K562 (cell line): ENCODE data around the gene JUN. TPM values are rescaled to one million over a fixed set of nuclear protein-coding genes. Genes with fewer than 3 reads are reported as not detected.

ENCODE experiments used
- ATAC-seq: fragments of 200-7000 bp; cut with Tn5 transposase; 3 replicates; pipeline ENCODE4 v1.9.1; 2020; ENCODE audit warnings: moderate library complexity
- BruUV-seq: library from RNA; stranded (reverse); fragments of 400-500 nt; replicated peaks from 2 replicates; lab custom pipeline; 2021; lab: Mats Ljungman, UMichigan
- CTCF ChIA-PET: fragments of 300-600 bp; formaldehyde crosslinking; extraction: SDS; loops from one replicate; lab custom pipeline; 2021; ENCODE audit warnings: low intra/inter-chr PET ratio; lab: Yijun Ruan, JAX
- POLR2A ChIA-PET: fragments of 300-600, 350-650 bp; sonication (Branson Sonifier 250); formaldehyde crosslinking; extraction: SDS; loops from one replicate; lab custom pipeline; 2021; ENCODE audit warnings: antibody characterized with exemption, inconsistent platforms; lab: Yijun Ruan, JAX
- DNase-seq, 4 experiments: peaks; one replicate each; pipeline versions ENCODE4 v3.0.0 to v3.0.0-alpha.2; 2011 to 2018; ENCODE audit warnings: low spot score in 3 of 4, mixed read lengths in 3 of 4; ENCODE audit errors: extremely low read depth in 1 of 4
- FAIRE-seq: peaks from 2 replicates; lab custom pipeline; 2011; peaks lifted over from hg19 to GRCh38; lab: Jason Lieb, UNC
- H2AFZ ChIP-seq: 2 replicates; pipeline ENCODE4 v1.6.0; 2011; ENCODE audit warnings: low read depth, low read length, control low read depth, inconsistent platforms
- H3K27ac ChIP-seq: fragments of 200-600 bp; 3 replicates; pipeline ENCODE4 v1.8.0; 2011; ENCODE audit warnings: low read depth, mild to moderate bottlenecking, control low read depth, inconsistent platforms, low read length, moderate library complexity, mixed read lengths; ENCODE audit errors: extremely low read depth
- H3K27me3 ChIP-seq, 2 experiments: fragments of 300-600 bp in 1 of 2; 2 replicates in 1 of 2; 3 replicates in 1 of 2; pipeline versions ENCODE4 v1.6.0 to v1.8.0; 2011; ENCODE audit warnings: inconsistent platforms in 2 of 2, low read length in 2 of 2, mild to moderate bottlenecking in 1 of 2, mixed read lengths in 1 of 2, moderate library complexity in 1 of 2; ENCODE audit not compliant: control insufficient read depth in 2 of 2, insufficient read depth in 2 of 2
- H3K36me3 ChIP-seq: fragments of 300-600 bp; 3 replicates; pipeline ENCODE4 v1.8.0; 2011; ENCODE audit warnings: mild to moderate bottlenecking, low read length, inconsistent platforms; ENCODE audit not compliant: control insufficient read depth, insufficient read depth
- H3K4me1 ChIP-seq, 2 experiments: fragments of 200-600 bp in 1 of 2; replicated peaks in 1 of 2; 2 replicates in 1 of 2; 3 replicates in 1 of 2; pipeline versions ENCODE4 v1.5.1 to v1.8.0; 2011; ENCODE audit warnings: inconsistent platforms in 2 of 2, low read length in 2 of 2, mild to moderate bottlenecking in 1 of 2, mixed read lengths in 1 of 2, moderate library complexity in 1 of 2; ENCODE audit not compliant: control insufficient read depth in 2 of 2, insufficient read depth in 2 of 2
- H3K4me2 ChIP-seq: 2 replicates; pipeline ENCODE4 v1.6.1; 2011; ENCODE audit warnings: low read length, control low read depth, inconsistent platforms, mixed read lengths; ENCODE audit not compliant: insufficient read depth
- H3K4me3 ChIP-seq: fragments of 200-600 bp; sonication (generic), shearing (Covaris generic); 2 replicates; pipeline ENCODE4 v1.5.1; 2016; ENCODE audit warnings: control low read depth, inconsistent platforms
- H3K79me2 ChIP-seq: fragments of 200-600 bp; 3 replicates; pipeline ENCODE4 v1.8.0; 2011; ENCODE audit warnings: low read length, inconsistent platforms; ENCODE audit not compliant: control insufficient read depth, insufficient read depth
- H3K9ac ChIP-seq, 2 experiments: 2 replicates each; pipeline versions ENCODE4 v1.6.0 to v1.6.1; 2011; ENCODE audit warnings: low read depth in 2 of 2, low read length in 2 of 2, control low read depth in 1 of 2, inconsistent platforms in 1 of 2, mild to moderate bottlenecking in 1 of 2, mixed read lengths in 1 of 2; ENCODE audit not compliant: insufficient read depth in 1 of 2
- H3K9me1 ChIP-seq: one replicate; pipeline ENCODE4 v1.6.0; 2011; ENCODE audit warnings: inconsistent platforms, mild to moderate bottlenecking, low read length, moderate library complexity; ENCODE audit not compliant: control insufficient read depth, insufficient read depth
- H3K9me3 ChIP-seq: replicated peaks from 2 replicates; pipeline ENCODE4 v1.5.1; 2011; ENCODE audit warnings: low read depth, low read length, inconsistent platforms; ENCODE audit not compliant: control insufficient read depth, insufficient read depth
- H4K20me1 ChIP-seq: replicated peaks from 2 replicates; pipeline ENCODE4 v1.6.1; 2011; ENCODE audit warnings: low read length, inconsistent platforms, mixed read lengths; ENCODE audit not compliant: control insufficient read depth, insufficient read depth
- CHD4 ChIP-seq: fragments of 200-600 bp; sonication (generic); IDR thresholded peaks from 3 replicates; pipeline ENCODE4 v1.6.1; 2012; ENCODE audit warnings: low read depth, mild to moderate bottlenecking, mixed read lengths, low read length, inconsistent platforms; ENCODE audit not compliant: insufficient read depth, insufficient replicate concordance, poor library complexity, severe bottlenecking
- CREBBP ChIP-seq: IDR thresholded peaks from one replicate; pipeline ENCODE4 v1.6.1; 2012; ENCODE audit warnings: low read depth, mild to moderate bottlenecking, control low read depth, inconsistent platforms, low read length
- ERF ChIP-seq: fragments of 450-650 bp; formaldehyde crosslinking; IDR thresholded peaks from 2 replicates; pipeline ENCODE4 v1.4.0; 2020; ENCODE audit warnings: mild to moderate bottlenecking, mixed read lengths
- ETS2 ChIP-seq: IDR thresholded peaks from 2 replicates; pipeline ENCODE4 v1.6.1; 2016; ENCODE audit warnings: borderline replicate concordance, missing genetic modification characterization, mild to moderate bottlenecking, moderate library complexity, missing compliant biosample characterization; ENCODE audit not compliant: poor library complexity, severe bottlenecking
- GABPB1 ChIP-seq: sonication (generic); formaldehyde crosslinking; IDR thresholded peaks from 2 replicates; pipeline ENCODE4 v1.8.0; 2022; ENCODE audit warnings: mild to moderate bottlenecking, missing genetic modification reagents
- MAFG ChIP-seq: fragments of 450-650 bp; conservative IDR thresholded peaks from 2 replicates; pipeline ENCODE4 v1.6.1; 2016; ENCODE audit warnings: missing genetic modification characterization, missing compliant biosample characterization
- NR2C1 ChIP-seq, 2 experiments: fragments of 450-650 bp; IDR thresholded peaks; 2 replicates each; pipeline ENCODE4 v1.6.1; 2017; ENCODE audit warnings: mild to moderate bottlenecking in 2 of 2, antibody characterized with exemption in 1 of 2, inconsistent platforms in 1 of 2, missing compliant biosample characterization in 1 of 2, missing genetic modification characterization in 1 of 2
- SIN3A ChIP-seq, 2 experiments: fragments of 150-350 bp in 1 of 2; IDR thresholded peaks; 2 replicates each; pipeline ENCODE4 v1.6.1; 2011 to 2016; ENCODE audit warnings: borderline replicate concordance in 2 of 2, low read depth in 2 of 2, low read length in 2 of 2, mild to moderate bottlenecking in 2 of 2, moderate library complexity in 2 of 2; ENCODE audit not compliant: control insufficient read depth in 1 of 2
- SIRT6 ChIP-seq: IDR thresholded peaks from one replicate; pipeline ENCODE4 v1.6.1; 2012; ENCODE audit warnings: low read depth, mild to moderate bottlenecking, control low read depth, inconsistent platforms, low read length, moderate library complexity
- TRIM24 ChIP-seq, 2 experiments: fragments of 450-650 bp; IDR thresholded peaks; 2 replicates each; pipeline ENCODE4 v1.6.1; 2016
- ZNF436 ChIP-seq: fragments of 250-450, 450-650 bp; sonication (Bioruptor Pico); formaldehyde crosslinking; IDR thresholded peaks from 2 replicates; pipeline ENCODE4 v1.7.0; 2020; ENCODE audit warnings: mild to moderate bottlenecking
- ZNF445 ChIP-seq: fragments of 250-450 bp; sonication (Bioruptor Pico); IDR thresholded peaks from 2 replicates; pipeline ENCODE4 v1.4.0; 2020; ENCODE audit warnings: low read depth, mild to moderate bottlenecking, moderate library complexity
- WGBS: fragments of 100-300 bp; shearing (Covaris generic); methylation state at CpG from one replicate; pipeline ENCODE4 v1.1.6; 2016; ENCODE audit warnings: low coverage, mixed read lengths; ENCODE audit not compliant: insufficient coverage; ENCODE audit errors: missing lambda C conversion rate; 5-methylcytosine and 5-hydroxymethylcytosine counted together
- in situ Hi-C: fragments of 300-500 bp; cut with MboI; formaldehyde crosslinking; loops from 4 replicates; pipeline ENCODE4 v1.15.0; 2018; ENCODE audit warnings: inconsistent platforms, mixed read lengths
- intact Hi-C: fragments of 100-400 bp; cut with micrococcal nuclease; formaldehyde crosslinking; loops from 2 replicates; pipeline ENCODE4 v1.14.2; 2022
- polyA plus RNA-seq, 8 experiments: library from polyadenylated mRNA; depleted of rRNA in 4 of 8; stranded (reverse) in 5 of 8; unstranded in 3 of 8; fragments of >200 nt; fragmentation: Nextera tagmentation in 2 of 8; fragmentation: Illumina TruSeq in 1 of 8; extraction: Ambion mirVana in 2 of 8; extraction: Trizol in 1 of 8; gene quantifications; 2 replicates each; pipeline versions ENCODE4 v1.2.1 to v1.2.3, GENCODE V29; 2011 to 2014; ENCODE audit warnings: inconsistent platforms in 1 of 8, missing spikeins in 1 of 8
- total RNA-seq, 7 experiments: library from RNA; depleted of rRNA in 6 of 7; stranded (reverse); fragments of >200 nt in 6 of 7; fragmentation: Illumina TruSeq in 2 of 7; extraction: Trizol in 2 of 7; gene quantifications; 2 replicates each; pipeline versions ENCODE4 v1.2.1 to v1.2.3, GENCODE V29; 2011 to 2021; ENCODE audit warnings: low replicate concordance in 1 of 7
- TF ChIP-seq, protein P1 (sequence below): sonication (generic); formaldehyde crosslinking; IDR thresholded peaks from 2 replicates; pipeline ENCODE4 v1.8.0; 2022; ENCODE audit warnings: missing genetic modification reagents, mild to moderate bottlenecking, moderate library complexity, borderline replicate concordance
- TF ChIP-seq, protein P2 (sequence below): fragments of 250-450 bp; sonication (Bioruptor Pico); IDR thresholded peaks from 2 replicates; pipeline ENCODE4 v1.5.0; 2021
- TF ChIP-seq, protein P3 (sequence below): fragments of 450-650 bp; formaldehyde crosslinking; IDR thresholded peaks from 2 replicates; pipeline ENCODE4 v1.4.0; 2022; ENCODE audit warnings: missing genetic modification characterization
- TF ChIP-seq, protein P4 (sequence below), 3 experiments: IDR thresholded peaks in 2 of 3; conservative IDR thresholded peaks in 1 of 3; 2 replicates each; pipeline ENCODE4 v1.5.1; 2011 to 2012; ENCODE audit warnings: low read length in 3 of 3, mild to moderate bottlenecking in 3 of 3, control low read depth in 2 of 3, improper control_type of control experiment in 1 of 3, inconsistent platforms in 1 of 3, low read depth in 1 of 3, mixed read lengths in 1 of 3, moderate library complexity in 1 of 3; ENCODE audit not compliant: insufficient read depth in 2 of 3

JUN gene
- total and polyA plus RNA-seq, 9 of the 15 experiments (the other 6 are each of a cell fraction or from before 2014, with no cell fraction given): 0.32 to 23.4 (median 4.0) TPM

DNA sequence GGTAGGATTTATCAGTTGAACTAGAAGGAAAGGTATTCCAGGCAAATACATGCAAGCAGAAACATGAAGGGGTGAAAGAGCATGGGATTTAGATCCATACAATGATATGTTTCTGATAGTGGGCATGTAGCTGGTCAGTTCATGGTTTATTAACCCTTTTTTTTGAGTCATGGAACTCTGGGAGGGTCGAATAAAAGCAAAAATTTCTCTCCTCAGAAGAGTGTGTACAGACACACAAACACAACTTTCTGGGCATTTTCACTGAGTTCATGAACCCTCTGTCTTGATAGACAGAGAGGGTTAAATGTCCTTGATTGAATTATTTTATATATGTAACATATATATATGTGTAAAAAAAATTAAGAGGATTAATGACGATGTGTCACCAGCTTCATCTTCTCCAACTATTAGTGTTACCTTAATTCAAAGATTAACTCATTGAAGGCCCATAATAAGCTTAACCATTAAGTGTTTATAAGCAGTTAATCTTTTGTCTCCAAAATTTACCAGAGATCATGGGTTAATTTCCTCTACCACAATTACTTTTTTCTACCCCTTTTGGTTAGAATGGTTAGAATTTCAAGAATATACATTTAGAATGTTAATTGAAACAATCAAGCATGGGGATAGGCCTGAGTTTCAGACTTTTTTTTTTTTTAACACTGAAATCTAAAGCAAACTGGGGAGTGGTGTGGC, 4.6 kb downstream of the JUN start:
- intact Hi-C loops: no loop called here
- POLR2A ChIA-PET: interaction anchor here (0.8 to 1.2 kb wide), 4 partner anchors 9 to 125 kb away, joined by 3 to 5 read pairs (median 4); no protein-coding TSS in a partner anchor
- TF ChIP-seq CREBBP: no peak
- TF ChIP-seq ZNF445 (CRISPR knock-in tag): no peak
- no peak for TF ChIP-seq NR2C1 (IDR thresholded peaks at IDR 0.05)
- TF ChIP-seq NR2C1 (tag; IDR thresholded peaks at IDR 0.05): no peak
- TF ChIP-seq MAFG (tag): no peak
- TF ChIP-seq, protein P1, sequence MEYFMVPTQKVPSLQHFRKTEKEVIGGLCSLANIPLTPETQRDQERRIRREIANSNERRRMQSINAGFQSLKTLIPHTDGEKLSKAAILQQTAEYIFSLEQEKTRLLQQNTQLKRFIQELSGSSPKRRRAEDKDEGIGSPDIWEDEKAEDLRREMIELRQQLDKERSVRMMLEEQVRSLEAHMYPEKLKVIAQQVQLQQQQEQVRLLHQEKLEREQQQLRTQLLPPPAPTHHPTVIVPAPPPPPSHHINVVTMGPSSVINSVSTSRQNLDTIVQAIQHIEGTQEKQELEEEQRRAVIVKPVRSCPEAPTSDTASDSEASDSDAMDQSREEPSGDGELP (CRISPR knock-in tag): no peak
- TF ChIP-seq SIRT6: no peak
- no peak for TF ChIP-seq TRIM24 (IDR thresholded peaks at IDR 0.05)
- no peak for TF ChIP-seq ERF (CRISPR knock-in tag)
- TF ChIP-seq, protein P2, sequence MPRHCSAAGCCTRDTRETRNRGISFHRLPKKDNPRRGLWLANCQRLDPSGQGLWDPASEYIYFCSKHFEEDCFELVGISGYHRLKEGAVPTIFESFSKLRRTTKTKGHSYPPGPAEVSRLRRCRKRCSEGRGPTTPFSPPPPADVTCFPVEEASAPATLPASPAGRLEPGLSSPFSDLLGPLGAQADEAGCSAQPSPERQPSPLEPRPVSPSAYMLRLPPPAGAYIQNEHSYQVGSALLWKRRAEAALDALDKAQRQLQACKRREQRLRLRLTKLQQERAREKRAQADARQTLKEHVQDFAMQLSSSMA (CRISPR knock-in tag): no peak
- TF ChIP-seq, protein P3, sequence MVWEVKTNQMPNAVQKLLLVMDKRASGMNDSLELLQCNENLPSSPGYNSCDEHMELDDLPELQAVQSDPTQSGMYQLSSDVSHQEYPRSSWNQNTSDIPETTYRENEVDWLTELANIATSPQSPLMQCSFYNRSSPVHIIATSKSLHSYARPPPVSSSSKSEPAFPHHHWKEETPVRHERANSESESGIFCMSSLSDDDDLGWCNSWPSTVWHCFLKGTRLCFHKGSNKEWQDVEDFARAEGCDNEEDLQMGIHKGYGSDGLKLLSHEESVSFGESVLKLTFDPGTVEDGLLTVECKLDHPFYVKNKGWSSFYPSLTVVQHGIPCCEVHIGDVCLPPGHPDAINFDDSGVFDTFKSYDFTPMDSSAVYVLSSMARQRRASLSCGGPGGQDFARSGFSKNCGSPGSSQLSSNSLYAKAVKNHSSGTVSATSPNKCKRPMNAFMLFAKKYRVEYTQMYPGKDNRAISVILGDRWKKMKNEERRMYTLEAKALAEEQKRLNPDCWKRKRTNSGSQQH (CRISPR knock-in tag): no peak
- no peak for TF ChIP-seq ZNF436 (CRISPR knock-in tag)
- TF ChIP-seq, protein P4, sequence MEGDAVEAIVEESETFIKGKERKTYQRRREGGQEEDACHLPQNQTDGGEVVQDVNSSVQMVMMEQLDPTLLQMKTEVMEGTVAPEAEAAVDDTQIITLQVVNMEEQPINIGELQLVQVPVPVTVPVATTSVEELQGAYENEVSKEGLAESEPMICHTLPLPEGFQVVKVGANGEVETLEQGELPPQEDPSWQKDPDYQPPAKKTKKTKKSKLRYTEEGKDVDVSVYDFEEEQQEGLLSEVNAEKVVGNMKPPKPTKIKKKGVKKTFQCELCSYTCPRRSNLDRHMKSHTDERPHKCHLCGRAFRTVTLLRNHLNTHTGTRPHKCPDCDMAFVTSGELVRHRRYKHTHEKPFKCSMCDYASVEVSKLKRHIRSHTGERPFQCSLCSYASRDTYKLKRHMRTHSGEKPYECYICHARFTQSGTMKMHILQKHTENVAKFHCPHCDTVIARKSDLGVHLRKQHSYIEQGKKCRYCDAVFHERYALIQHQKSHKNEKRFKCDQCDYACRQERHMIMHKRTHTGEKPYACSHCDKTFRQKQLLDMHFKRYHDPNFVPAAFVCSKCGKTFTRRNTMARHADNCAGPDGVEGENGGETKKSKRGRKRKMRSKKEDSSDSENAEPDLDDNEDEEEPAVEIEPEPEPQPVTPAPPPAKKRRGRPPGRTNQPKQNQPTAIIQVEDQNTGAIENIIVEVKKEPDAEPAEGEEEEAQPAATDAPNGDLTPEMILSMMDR (IDR thresholded peaks at IDR 0.05 in 2 of 3, conservative IDR thresholded peaks at IDR 0.05 in 1 of 3; ENCODE audit: insufficient read depth in 2 of 3, low read depth in 1 of 3, low read length in 3 of 3): no peak
- no peak for TF ChIP-seq ETS2 (tag)
- no peak for TF ChIP-seq SIN3A (IDR thresholded peaks at IDR 0.05; ENCODE audit: borderline replicate concordance in 2 of 2, control insufficient read depth in 1 of 2, low read depth in 2 of 2, low read length in 2 of 2)
- no peak for TF ChIP-seq GABPB1 (CRISPR knock-in tag)
- no peak for TF ChIP-seq CHD4

More for the DNA sequence above, 4.6 kb downstream of the JUN start:
- H2AFZ ChIP-seq: no peak overlapping the region
- H3K27me3 ChIP-seq: no peaks in the 10 kb centered on the region
- DNase-seq (no peak), ATAC-seq (no peak), FAIRE-seq (no peak)
- H3K4me3 ChIP-seq: no peak overlapping the region
- H3K36me3 ChIP-seq: no peaks in the 10 kb centered on the region
- CTCF ChIA-PET: interaction anchor here (0.6 kb wide), 1 partner anchor 950 kb away, joined by 3 read pairs; no protein-coding TSS in a partner anchor
- H3K9ac ChIP-seq: no peak overlapping the region
- peaks cover 5% of the 10 kb centered on the region; the same call in 1 of the 2 replicates for H4K20me1 ChIP-seq
- H3K4me1 ChIP-seq: peaks cover 9 to 24% of the 10 kb centered on the region in 2 experiments; a peak in 4 of 5 replicates
- no peak overlapping the region for H3K27ac ChIP-seq
- H3K9me1 ChIP-seq: no peaks in the 10 kb centered on the region
- H3K79me2 ChIP-seq: peaks cover 21% of the 10 kb centered on the region
- H3K4me2 ChIP-seq: no peak overlapping the region
- H3K9me3 ChIP-seq: no peaks in the 10 kb centered on the region
- no TSS peak for BruUV-seq
- in situ Hi-C loops: no loop called here
- whole genome bisulfite sequencing: 10% methylated on average over 2 of the region's 2 CpGs
